HCT116 (cell line): ENCODE measurements around the gene SSTR5. TPM values are rescaled to one million over a fixed set of nuclear protein-coding genes. Genes with fewer than 3 reads are reported as not detected.
A peak's percentile ranks its signal among the peaks of the same experiment; 100 is the strongest.

ENCODE experiments used
- ATAC-seq: fragments of 200-7000 bp; cut with Tn5 transposase; 2 replicates; pipeline ENCODE4 v1.9.1; 2020; ENCODE audit warnings: mild to moderate bottlenecking, moderate library complexity
- BruUV-seq: library from RNA; stranded (reverse); fragments of 400-500 nt; replicated peaks from 2 replicates; lab custom pipeline; 2021; lab: Mats Ljungman, UMichigan
- CTCF ChIA-PET: fragments of 300-600 bp; sonication (Branson Sonifier 250); formaldehyde crosslinking; loops from one replicate; lab custom pipeline; 2021; ENCODE audit warnings: antibody characterized with exemption; lab: Charles Lee
- POLR2A ChIA-PET: fragments of 300-600, 350-600 bp; sonication (Branson Sonifier 250); formaldehyde crosslinking; loops from one replicate; lab custom pipeline; 2021; ENCODE audit warnings: antibody characterized with exemption; lab: Charles Lee
- RAD21 ChIA-PET, 2 experiments: fragments of 300-600 bp; sonication (Branson Sonifier 250); formaldehyde crosslinking; loops; one replicate each; lab custom pipeline; 2023; ENCODE audit warnings: low total read pairs in 2 of 2; ENCODE audit not compliant: uncharacterized antibody in 2 of 2, unreplicated experiment in 2 of 2, low non-redundant PET in 1 of 2; lab: Charles Lee
- DNase-seq: peaks from one replicate; pipeline ENCODE4 v3.0.0-alpha.2; 2010; ENCODE audit warnings: low read depth, low spot score
- H2AFZ ChIP-seq: fragments of 200-600 bp; shearing (Covaris generic), sonication (generic); 2 replicates; pipeline ENCODE4 v1.6.1; 2017; ENCODE audit warnings: low read depth, mixed run types, mixed read lengths, antibody characterized with exemption, low read length; ENCODE audit not compliant: poor library complexity, severe bottlenecking
- H3K27ac ChIP-seq: 2 replicates; pipeline ENCODE4 v1.5.1; 2012; ENCODE audit warnings: low read depth, low read length
- H3K27me3 ChIP-seq: fragments of 200-600 bp; sonication (generic); 2 replicates; pipeline ENCODE4 v1.6.1; 2016; ENCODE audit warnings: mixed run types, low read length, mixed read lengths; ENCODE audit not compliant: insufficient read depth
- H3K36me3 ChIP-seq, 2 experiments: fragments of 200-500 bp in 1 of 2; fragments of 200-600 bp in 1 of 2; sonication (Bioruptor generic) in 1 of 2; sonication (generic) in 1 of 2; 2 replicates each; pipeline versions ENCODE4 v1.5.1 to v1.6.1; 2014 to 2016; ENCODE audit warnings: low read length in 2 of 2, inconsistent platforms in 1 of 2, mixed read lengths in 1 of 2, mixed run types in 1 of 2; ENCODE audit not compliant: insufficient read depth in 2 of 2, control insufficient read depth in 1 of 2
- H3K4me1 ChIP-seq, 2 experiments: fragments of 200-600 bp in 1 of 2; sonication (generic) in 1 of 2; 2 replicates each; pipeline versions ENCODE4 v1.5.1 to v1.6.1; 2012 to 2017; ENCODE audit warnings: low read length in 2 of 2, inconsistent platforms in 1 of 2, mild to moderate bottlenecking in 1 of 2, mixed read lengths in 1 of 2, mixed run types in 1 of 2, moderate library complexity in 1 of 2; ENCODE audit not compliant: insufficient read depth in 2 of 2, control insufficient read depth in 1 of 2
- H3K4me2 ChIP-seq: fragments of 200-600 bp; sonication (generic); 2 replicates; pipeline ENCODE4 v1.6.1; 2017; ENCODE audit warnings: mixed run types, low read length, mixed read lengths
- H3K4me3 ChIP-seq, 2 experiments: fragments of 200-600 bp in 1 of 2; sonication (generic) in 1 of 2; replicated peaks in 1 of 2; 2 replicates each; pipeline ENCODE4 v1.5.1; 2011 to 2016; ENCODE audit warnings: low read length in 2 of 2, control low read depth in 1 of 2, low read depth in 1 of 2, mild to moderate bottlenecking in 1 of 2, mixed read lengths in 1 of 2, mixed run types in 1 of 2
- H3K79me2 ChIP-seq: fragments of 200-600 bp; sonication (generic); 2 replicates; pipeline ENCODE4 v1.6.1; 2017; ENCODE audit warnings: mild to moderate bottlenecking, mixed run types, low read length, moderate library complexity, mixed read lengths; ENCODE audit not compliant: insufficient read depth
- H3K9ac ChIP-seq: fragments of 200-600 bp; sonication (generic); 2 replicates; pipeline ENCODE4 v1.6.1; 2016; ENCODE audit warnings: low read length, mixed read lengths
- H3K9me2 ChIP-seq: fragments of 200-600 bp; sonication (generic), shearing (Covaris generic); 2 replicates; pipeline ENCODE4 v1.6.1; 2017; ENCODE audit warnings: mixed run types, mild to moderate bottlenecking, moderate library complexity; ENCODE audit not compliant: insufficient read depth
- H3K9me3 ChIP-seq, 2 experiments: fragments of 200-500 bp in 1 of 2; fragments of 200-600 bp in 1 of 2; sonication (Bioruptor generic) in 1 of 2; sonication (generic) in 1 of 2; 2 replicates each; pipeline ENCODE4 v1.6.1; 2014 to 2017; ENCODE audit warnings: low read length in 2 of 2, mixed read lengths in 2 of 2, inconsistent platforms in 1 of 2, low read depth in 1 of 2, mild to moderate bottlenecking in 1 of 2, mixed run types in 1 of 2, moderate library complexity in 1 of 2; ENCODE audit not compliant: control insufficient read depth in 1 of 2, insufficient read depth in 1 of 2
- H4K20me1 ChIP-seq: fragments of 200-600 bp; sonication (generic), shearing (Covaris generic); 2 replicates; pipeline ENCODE4 v1.6.1; 2017; ENCODE audit warnings: mixed run types, mild to moderate bottlenecking, moderate library complexity; ENCODE audit not compliant: insufficient read depth
- CEBPB ChIP-seq: IDR thresholded peaks from 2 replicates; pipeline ENCODE4 v1.6.1; 2012; ENCODE audit warnings: low read depth
- EGR1 ChIP-seq: IDR thresholded peaks from 2 replicates; pipeline ENCODE4 v1.6.1; 2012; ENCODE audit warnings: low read depth
- ELF1 ChIP-seq: IDR thresholded peaks from 2 replicates; pipeline ENCODE4 v1.6.1; 2012; ENCODE audit warnings: low read depth, borderline replicate concordance
- EZH2 ChIP-seq: fragments of 200-600 bp; sonication (generic); IDR thresholded peaks from 2 replicates; pipeline ENCODE4 v1.6.1; 2017; ENCODE audit warnings: antibody characterized with exemption, mixed run types
- EZH2phosphoT487 ChIP-seq: fragments of 200-600 bp; IDR thresholded peaks from 2 replicates; pipeline ENCODE4 v1.6.1; 2018; ENCODE audit warnings: antibody characterized with exemption, borderline replicate concordance
- POLR2AphosphoS5 ChIP-seq: IDR thresholded peaks from 2 replicates; pipeline ENCODE4 v1.6.1; 2011; ENCODE audit warnings: mild to moderate bottlenecking, low read depth, low read length, moderate library complexity
- SRF ChIP-seq: IDR thresholded peaks from 2 replicates; pipeline ENCODE4 v1.6.1; 2012; ENCODE audit warnings: low read depth
- ZFX ChIP-seq: fragments of 450-650 bp; IDR thresholded peaks from 2 replicates; pipeline ENCODE4 v1.6.1; 2017
- intact Hi-C: fragments of 100-400 bp; cut with micrococcal nuclease; formaldehyde crosslinking; loops from 2 replicates; pipeline ENCODE4 v1.10.0; 2022
- total RNA-seq: library from RNA; stranded (reverse); gene quantifications from one replicate; pipeline ENCODE4 v1.2.1, GENCODE V29; 2021; ENCODE audit not compliant: unreplicated experiment

Gene SSTR5
- total RNA-seq, 1 experiment from 2014 or later: 7.2 TPM

GRCh38 chr16:1106659-1107058 is 34.1 kb downstream of the SSTR5 start (continued):
- no peak for TF ChIP-seq ELF1

GRCh38 chr16:1107141-1107540 is 34.6 kb downstream of the SSTR5 start:
- CTCF ChIA-PET: interaction anchor here (0.7 to 1.3 kb wide), 2 partner anchors 87 to 131 kb away, joined by 3 read pairs; no protein-coding TSS in a partner anchor
- no peaks in the 10 kb centered on the region for H3K27me3 ChIP-seq
- no peak for ATAC-seq

GRCh38 chr16:1107731-1108130 is 35.2 kb downstream of the SSTR5 start:
- TF ChIP-seq ZFX (peak; percentile 22; the same call in 1 of the 2 replicates), EZH2phosphoT487 (no peak)
- RAD21 ChIA-PET: no interaction called here
- no peak overlapping the region for H3K27ac ChIP-seq
- peaks cover 0 to 13% of the 10 kb centered on the region in 2 experiments; a peak in 2 of 4 replicates for H3K4me1 ChIP-seq
- no peaks in the 10 kb centered on the region for H4K20me1 ChIP-seq
- H3K27me3 ChIP-seq: no peaks in the 10 kb centered on the region
- no TSS peak for BruUV-seq
- no peaks in the 10 kb centered on the region for H3K9me2 ChIP-seq
- ATAC-seq (no peak), DNase-seq (no peak)
- H3K9me3 ChIP-seq: no peaks in the 10 kb centered on the region
- H3K9ac ChIP-seq: no peak overlapping the region
- no peak overlapping the region for H3K4me2 ChIP-seq
- CTCF ChIA-PET: no interaction called here
- POLR2A ChIA-PET: no interaction called here
- H3K4me3 ChIP-seq: no peak overlapping the region
- H3K36me3 ChIP-seq: no peaks in the 10 kb centered on the region
- intact Hi-C loops: no loop called here
- H2AFZ ChIP-seq: no peak overlapping the region
- H3K79me2 ChIP-seq: no peaks in the 10 kb centered on the region

More at GRCh38 chr16:1107141-1107540, 34.6 kb downstream of the SSTR5 start:
- Histone ChIP-seq H3K9ac (no peak overlapping the region), H3K79me2 (no peaks in the 10 kb centered on the region), H4K20me1 (no peaks in the 10 kb centered on the region), H3K27ac (no peak overlapping the region), H3K4me1 (peaks cover 0 to 15% of the 10 kb centered on the region in 2 experiments; a peak in 2 of 4 replicates), H2AFZ (no peak overlapping the region), H3K4me3 (no peak overlapping the region), H3K36me3 (no peaks in the 10 kb centered on the region), H3K9me2 (no peaks in the 10 kb centered on the region), H3K4me2 (no peak overlapping the region), H3K9me3 (no peaks in the 10 kb centered on the region)
- DNase-seq: no peak
- intact Hi-C loops: no loop called here
- TF ChIP-seq EGR1 (no peak), SRF (no peak), CEBPB (no peak), EZH2 (no peak), POLR2AphosphoS5 (no peak)
- no TSS peak for BruUV-seq
- RAD21 ChIA-PET: no interaction called here
- POLR2A ChIA-PET: no interaction called here
